Hepatic stellate cell (primary cell): ENCODE measurements around the gene TMEM63B.
A peak's percentile ranks its signal among the peaks of the same experiment; 100 is the strongest.
"Not testable (repeated sequence)": the region's sequence is repeated elsewhere in the genome, so short reads cannot be mapped to it uniquely, and the experiment has no call there.

Experiments used
- DNase-seq: peaks from one replicate; pipeline ENCODE4 v3.0.0; 2011; ENCODE audit warnings: low spot score

The TMEM63B gene

GRCh38 chr6:44171899-44172546 is 44.7 kb downstream of the TMEM63B start:
- no peak for DNase-seq

GRCh38 chr6:44172731-44173500 is 45.6 kb downstream of the TMEM63B start:
- DNase-seq, result peak; percentile 93

DNA sequence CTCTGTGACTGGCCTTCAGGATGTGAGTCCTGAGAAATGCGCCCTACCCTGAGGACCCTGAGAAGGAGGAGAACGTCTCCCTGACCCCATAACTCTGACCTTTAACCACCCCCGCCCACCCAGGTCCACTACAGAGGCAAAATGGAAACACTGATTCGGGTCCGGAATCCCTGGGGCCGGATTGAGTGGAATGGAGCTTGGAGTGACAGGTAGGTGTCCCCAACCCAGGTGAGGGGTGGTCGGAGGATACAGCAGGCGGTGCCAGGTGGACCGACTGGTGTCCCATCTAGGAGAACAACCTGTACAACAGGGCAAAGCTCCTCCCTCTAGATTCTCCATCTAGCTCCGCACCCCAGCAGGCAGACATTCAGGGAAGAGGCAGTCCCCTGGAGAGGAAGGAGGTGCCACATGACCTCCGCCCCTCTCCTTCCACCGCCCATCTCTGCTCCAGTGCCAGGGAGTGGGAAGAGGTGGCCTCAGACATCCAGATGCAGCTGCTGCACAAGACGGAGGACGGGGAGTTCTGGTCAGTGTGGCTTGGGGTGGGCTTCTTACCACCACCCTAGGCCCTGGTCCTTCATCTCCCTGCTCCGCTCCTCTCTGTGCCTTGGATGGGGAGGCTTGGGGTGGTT is 48.9 kb downstream of the TMEM63B start:
- DNase-seq, result no peak

DNA sequence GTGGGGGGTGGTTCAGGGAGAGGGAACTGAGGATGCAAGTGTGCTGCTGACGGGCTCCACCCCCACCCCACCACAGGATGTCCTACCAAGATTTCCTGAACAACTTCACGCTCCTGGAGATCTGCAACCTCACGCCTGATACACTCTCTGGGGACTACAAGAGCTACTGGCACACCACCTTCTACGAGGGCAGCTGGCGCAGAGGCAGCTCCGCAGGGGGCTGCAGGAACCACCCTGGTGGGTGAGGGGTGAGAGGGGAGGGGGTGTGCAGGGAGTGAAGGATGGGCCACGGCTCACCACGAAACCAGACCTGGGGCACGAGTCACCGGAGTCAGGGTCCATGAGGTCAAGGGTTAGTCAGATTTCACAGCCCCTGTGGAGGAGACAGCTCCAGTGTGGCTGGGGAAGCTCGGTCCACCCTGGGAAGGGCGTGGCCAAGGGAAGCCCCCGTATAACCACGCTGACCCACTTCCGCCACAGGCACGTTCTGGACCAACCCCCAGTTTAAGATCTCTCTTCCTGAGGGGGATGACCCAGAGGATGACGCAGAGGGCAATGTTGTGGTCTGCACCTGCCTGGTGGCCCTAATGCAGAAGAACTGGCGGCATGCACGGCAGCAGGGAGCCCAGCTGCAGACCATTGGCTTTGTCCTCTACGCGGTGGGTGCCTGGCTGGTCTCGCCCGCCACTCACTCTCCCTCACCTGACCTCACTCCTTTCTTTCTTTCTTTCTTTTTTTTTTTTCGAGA is 49.6 kb downstream of the TMEM63B start:
- DNase-seq, result no peak

DNA sequence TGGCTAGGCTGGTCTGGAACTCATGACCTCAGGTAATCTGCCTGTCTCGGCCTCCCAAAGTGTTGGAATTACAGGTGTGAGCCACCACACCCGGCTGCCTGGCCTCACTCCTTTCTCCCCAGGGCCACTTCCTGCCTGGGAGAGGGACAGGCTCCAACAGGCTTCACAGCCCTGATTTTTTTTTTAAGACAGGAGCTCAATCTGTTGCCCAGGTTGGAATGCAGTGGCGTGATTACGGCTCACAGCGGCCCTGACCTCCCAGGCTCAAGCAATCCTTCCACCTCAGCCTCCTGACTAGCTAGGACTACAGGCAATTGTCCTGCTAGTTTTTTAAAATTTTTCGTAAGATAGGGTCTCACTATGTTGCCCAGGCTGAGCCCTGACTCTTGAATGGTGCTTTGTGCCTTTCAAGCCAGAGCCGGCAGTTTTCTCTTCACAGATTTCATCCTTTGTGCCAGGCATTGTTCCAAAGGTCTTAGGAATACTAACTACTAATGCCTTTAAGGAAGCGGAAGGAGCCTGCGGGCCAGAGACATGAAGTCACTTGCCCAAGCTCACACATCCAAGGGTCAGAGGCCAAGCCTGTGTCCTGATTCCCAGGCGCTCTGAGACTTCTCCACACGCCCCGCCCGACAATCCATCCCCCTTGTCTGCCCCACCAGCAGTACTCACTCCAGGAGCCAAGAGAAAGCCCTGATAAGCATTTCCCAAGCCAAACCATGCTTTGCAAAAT is 50.5 kb downstream of the TMEM63B start:
- peak; percentile 96 for DNase-seq

GRCh38 chr6:44178424-44179071 is 51.2 kb downstream of the TMEM63B start:
- no peak for DNase-seq

- peak; percentile 29 for DNase-seq
Measured at GRCh38 chr6:44179072-44179536, 51.8 kb downstream of the TMEM63B start.

DNA sequence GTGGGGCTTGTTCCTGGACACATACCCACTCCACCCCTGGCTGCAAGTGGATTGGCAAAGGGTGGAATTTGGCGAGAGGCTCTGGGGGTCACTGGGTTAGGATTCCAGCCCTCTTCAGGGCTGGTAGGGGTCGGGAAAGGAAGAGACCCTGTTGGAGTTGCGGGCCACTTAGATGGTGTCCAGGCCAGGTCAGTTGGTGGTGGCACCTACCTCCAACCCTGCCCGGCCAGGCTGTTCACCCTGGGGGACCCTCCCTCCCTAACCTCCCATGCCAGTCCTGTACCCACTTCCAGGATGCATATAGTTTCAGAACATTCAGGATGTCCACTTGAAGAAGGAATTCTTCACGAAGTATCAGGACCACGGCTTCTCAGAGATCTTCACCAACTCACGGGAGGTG is 52.3 kb downstream of the TMEM63B start:
- no peak for DNase-seq

DNA sequence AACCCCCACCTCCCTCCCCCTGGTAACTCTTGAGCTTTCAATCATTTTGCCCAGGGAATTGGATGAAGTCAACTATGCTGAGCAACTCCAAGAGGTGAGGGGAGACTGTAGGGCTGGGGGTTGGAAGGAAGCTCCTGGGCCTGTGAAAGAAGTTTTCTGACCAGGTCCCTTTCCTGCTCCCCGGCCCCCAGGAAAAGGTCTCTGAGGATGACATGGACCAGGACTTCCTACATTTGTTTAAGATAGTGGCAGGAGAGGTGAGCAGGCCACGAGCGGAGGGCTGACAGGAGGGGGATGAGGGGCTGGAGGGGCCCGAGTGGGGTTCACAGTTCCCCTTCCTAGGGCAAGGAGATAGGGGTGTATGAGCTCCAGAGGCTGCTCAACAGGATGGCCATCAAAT is 53.1 kb downstream of the TMEM63B start:
- no peak for DNase-seq

GRCh38 chr6:44180886-44181285 is 53.5 kb downstream of the TMEM63B start:
- no peak for DNase-seq

DNA sequence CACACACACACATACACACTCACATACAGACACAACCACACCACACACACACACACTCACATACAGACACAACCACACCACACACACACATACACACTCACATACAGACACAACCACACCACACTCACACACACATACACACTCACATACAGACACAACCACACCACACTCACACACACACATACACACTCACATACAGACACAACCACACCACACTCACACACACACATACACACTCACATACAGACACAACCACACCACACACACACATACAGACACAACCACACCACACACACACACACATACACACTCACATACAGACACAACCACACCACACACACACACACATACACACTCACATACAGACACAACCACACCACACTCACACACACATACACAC is 54.4 kb downstream of the TMEM63B start:
- not testable (repeated sequence) for DNase-seq

DNA sequence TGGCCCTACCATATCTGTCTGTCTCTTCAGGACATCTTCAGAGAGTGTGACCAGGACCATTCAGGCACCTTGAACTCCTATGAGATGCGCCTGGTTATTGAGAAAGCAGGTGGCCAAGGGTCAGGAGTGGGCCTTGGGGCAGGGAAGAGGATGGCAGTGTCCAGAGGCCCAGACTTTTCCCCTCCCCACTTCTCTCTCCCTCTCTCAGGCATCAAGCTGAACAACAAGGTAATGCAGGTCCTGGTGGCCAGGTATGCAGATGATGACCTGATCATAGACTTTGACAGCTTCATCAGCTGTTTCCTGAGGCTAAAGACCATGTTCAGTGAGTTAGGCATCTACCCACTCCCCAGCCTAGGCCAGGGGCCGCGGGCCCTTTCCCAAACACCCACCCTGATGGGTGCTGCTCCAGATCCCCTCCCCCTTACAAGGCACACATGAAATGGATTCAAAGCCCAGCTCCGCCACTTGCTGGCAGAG is 55.6 kb downstream of the TMEM63B start:
- DNase-seq, result no peak

DNA sequence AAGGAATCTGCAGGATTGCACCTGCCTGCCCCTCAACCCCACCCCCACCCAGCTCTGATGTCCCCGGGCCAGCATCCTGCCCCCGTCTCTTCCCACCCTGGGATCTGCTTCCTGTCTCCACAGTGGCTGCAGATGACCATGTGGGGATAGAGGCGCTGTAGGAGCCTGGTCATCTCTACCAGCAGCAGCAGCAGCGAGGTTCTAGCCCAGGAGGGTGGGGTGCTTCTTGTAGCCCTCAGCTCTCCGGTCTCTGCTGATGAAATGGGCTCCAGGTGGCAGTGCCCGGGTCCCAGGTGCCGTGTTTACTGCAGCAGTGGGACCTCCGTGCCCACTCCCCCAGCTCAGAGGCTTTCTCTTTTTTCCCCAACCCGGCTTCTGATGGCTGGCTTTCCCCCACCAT is 56.4 kb downstream of the TMEM63B start:
- no peak for DNase-seq

DNA sequence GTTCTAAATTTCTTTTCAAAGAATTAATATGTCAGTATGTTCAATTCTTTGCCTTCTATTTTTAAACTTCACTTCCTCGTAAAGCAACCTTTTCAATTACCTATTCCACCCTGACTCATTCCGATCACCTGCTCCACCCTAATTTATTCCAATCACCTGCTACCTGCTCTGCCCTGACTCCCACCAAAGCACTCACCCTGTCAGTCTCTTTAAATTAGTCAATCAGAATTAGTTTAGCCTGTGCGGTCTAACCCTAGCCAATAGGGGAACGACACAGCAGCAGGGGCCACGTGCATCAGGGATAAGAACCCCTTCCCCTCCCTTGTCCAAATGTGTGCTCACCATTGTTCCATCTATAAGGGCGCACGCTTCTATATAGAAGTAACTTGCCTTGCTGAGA is 58.0 kb downstream of the TMEM63B start:
- DNase-seq, result not testable (repeated sequence)

DNA sequence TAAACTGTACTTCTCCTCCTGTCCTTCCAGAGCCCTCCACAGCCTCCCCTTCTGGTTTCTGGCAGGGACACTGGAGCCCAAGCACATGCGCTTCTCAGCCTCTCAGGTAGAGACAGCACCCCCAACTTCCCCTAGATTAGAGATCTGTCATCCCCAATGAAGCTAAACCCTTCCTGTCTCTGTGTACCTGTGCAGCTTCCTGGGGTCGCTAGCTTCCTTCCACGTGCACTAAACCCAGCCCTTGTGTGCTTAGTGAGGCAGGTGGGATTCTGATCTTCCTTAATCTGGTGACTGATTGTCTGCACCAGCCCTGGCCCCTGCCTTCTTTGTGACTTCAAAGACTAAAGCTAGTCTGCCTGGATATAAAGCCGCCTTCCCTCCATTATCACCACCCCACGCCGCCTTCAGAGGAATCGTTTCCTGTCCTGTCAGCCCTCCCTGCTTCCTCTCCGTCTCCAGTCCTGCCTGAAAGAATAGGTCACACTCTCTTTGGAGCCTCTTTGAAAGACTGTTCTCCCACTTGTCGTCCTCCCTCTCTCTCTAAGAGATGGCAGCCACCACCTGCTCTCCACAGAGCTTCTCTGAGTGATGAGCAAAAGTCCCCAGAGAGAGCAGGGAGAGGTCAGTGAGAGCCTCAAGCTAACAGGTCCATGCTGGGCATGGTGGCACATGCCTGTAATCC is 58.7 kb downstream of the TMEM63B start:
- DNase-seq, result no peak

- no peak for DNase-seq
Measured at GRCh38 chr6:44186635-44187025, 59.3 kb downstream of the TMEM63B start.

GRCh38 chr6:44188819-44189218 is 61.5 kb downstream of the TMEM63B start:
- DNase-seq, result no peak

GRCh38 chr6:44189257-44189656 is 61.9 kb downstream of the TMEM63B start:
- no peak for DNase-seq

DNA sequence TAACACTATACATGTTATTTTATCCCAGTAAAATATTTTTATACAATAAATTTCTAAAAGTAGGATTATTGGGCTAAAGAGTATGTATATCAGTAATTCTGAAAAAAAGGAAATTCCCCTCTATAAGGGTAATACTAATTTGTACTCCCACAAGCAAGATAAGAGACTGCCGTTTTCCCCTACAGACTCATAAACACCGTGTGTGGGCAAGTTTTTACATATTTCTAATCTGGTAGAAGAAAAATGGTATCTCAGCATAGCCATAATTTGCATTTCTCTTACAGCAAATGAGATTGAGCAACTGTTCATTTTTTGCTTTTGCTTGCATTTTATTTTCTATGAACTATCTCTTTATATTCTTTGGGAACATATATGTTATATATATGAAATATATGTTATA is 63.4 kb downstream of the TMEM63B start:
- DNase-seq, result no peak

DNA sequence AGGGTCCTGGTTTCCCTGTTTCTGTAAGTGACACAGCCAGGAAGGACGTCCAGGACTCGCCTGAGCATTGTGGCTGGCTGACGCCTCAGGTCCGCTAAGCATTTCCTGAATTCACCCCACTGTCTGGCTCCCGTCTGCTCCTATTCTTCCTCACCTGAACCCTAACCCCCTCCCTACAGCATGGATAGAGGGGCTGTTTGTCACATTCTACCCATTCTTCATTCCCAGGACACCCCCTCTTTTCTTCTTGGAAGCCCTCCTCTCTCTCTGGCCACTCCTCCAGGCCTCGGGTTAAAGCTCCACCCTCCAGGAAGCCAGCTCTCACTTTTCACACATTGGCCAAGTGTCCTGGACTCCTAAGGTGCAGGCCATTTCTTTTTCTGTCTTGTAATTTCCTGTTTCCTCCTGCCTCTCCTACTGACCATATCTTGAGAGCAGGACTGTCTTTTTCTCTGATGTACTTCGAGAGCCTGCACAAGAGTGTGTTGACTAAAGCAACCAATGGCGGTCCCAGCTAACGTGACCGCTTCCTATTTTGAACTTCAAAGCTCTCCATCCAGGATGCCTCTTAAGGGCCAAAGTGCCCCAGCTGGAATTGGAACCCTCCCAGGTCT is 65.2 kb downstream of the TMEM63B start:
- DNase-seq, result no peak
